ENCODE results near the gene GON4L.
"Not testable (repeated sequence)": the region's sequence is repeated elsewhere in the genome, so short reads cannot be mapped to it uniquely, and the experiment has no call there.

Gene GON4L

GRCh38 chr1:155871390-155871789 lies 14.4 kb upstream of the GON4L start:
- DNase-seq (ENCODE audit: low read depth in 2 of 2) = no peak

GRCh38 chr1:155867766-155868165 lies 10.8 kb upstream of the GON4L start:
- DNase-seq (ENCODE audit: low read depth in 2 of 2) = no peak

GRCh38 chr1:155864393-155864792 lies 7.4 kb upstream of the GON4L start:
- DNase-seq (ENCODE audit: low read depth in 2 of 2) = no peak

DNA sequence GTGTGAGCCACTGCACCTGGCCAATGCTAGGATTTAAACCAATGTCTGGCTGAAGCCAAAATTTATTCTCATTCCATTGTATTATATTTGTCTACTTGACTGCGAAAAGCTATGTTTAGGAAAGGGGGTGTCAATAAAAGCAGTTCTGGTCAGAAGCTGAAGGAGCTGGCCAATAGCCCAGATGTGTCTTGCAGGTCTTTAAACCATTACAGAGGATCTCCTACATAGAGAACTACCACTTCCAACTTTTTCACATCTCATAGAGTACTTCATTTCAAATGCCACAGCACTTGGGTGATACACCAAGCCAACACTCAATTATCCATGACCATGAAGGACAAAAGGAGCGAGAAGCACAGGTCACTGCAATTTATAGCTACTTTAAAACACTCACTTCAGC lies 4.9 kb upstream of the GON4L start:
- DNase-seq (ENCODE audit: low read depth in 2 of 2) = no peak

DNA sequence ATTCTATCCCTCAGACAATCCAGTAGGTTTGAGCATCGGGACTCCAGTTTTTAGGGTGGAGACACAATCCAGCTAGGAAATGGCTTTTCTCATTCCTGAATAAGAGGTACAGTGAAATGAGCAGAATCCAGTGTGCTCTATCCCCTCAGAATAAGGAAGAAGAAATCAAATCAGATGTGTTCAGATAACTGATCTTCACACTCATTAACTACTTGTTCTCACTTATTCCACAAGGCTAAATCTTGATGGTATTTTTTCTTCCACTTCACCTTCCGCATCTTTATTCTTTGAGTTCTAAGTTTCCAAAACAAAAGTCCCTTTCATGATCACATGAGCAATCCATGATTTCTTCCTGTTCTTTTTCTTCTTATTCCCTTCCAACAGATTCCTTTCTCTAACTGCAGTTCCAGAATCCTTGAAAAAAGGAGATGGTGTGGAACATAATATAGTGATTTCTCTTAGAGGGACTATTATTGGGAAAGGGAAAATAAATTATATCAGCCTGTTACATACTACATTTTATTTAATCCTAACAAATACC lies 4.0 kb upstream of the GON4L start:
- no peak for DNase-seq (ENCODE audit: low read depth in 2 of 2)

DNA sequence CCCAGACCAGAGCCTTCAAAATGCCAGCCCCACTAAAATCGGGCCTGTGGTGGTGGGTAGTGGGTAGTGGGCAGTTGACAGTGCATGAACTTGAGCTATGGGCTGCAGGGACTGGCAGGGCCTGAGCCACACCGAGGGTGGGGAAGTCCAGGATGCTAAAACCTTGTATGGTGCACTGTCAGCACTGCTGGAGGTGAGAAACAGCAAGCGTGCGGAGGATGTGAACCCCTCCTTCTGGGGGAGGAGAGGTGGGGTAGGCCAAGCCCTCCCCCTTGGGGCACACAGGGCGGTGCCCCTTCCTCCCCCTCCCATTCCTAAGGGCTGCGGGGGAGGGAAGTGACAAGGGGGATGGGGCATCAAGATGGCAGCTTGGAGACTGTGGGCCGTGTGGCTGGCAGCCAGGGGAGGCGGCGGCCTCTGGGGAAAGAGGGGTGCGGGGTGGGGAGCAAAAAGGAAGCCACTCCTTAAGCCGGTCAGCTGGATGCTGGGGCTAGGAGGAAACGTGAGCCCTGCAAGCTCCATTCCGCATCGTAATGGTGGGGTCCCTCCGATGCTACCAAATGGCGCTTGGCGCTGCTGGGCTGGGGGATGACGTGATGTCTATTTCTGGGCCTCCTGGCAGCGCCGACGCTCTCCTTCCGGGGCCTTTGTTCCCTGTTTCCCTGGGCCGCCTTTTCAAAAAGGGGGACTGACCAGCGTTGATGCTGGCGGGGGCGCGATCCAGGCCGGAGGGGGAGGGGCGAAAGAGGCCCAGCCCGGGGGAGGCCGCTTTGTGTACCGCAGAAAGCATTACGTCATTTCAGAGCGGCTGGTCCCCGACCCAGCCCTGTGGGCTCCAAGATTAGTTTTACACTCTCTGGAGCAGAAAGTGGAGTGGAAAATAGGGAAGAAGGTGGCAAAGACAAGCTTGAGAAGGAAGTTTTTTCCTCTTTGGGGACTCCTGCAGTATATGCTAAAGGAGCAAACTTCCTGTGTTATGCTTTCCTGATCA lies 3.2 kb upstream of the GON4L start:
- peak; percentile 35 to 55 for DNase-seq (ENCODE audit: low read depth in 2 of 2)

DNA sequence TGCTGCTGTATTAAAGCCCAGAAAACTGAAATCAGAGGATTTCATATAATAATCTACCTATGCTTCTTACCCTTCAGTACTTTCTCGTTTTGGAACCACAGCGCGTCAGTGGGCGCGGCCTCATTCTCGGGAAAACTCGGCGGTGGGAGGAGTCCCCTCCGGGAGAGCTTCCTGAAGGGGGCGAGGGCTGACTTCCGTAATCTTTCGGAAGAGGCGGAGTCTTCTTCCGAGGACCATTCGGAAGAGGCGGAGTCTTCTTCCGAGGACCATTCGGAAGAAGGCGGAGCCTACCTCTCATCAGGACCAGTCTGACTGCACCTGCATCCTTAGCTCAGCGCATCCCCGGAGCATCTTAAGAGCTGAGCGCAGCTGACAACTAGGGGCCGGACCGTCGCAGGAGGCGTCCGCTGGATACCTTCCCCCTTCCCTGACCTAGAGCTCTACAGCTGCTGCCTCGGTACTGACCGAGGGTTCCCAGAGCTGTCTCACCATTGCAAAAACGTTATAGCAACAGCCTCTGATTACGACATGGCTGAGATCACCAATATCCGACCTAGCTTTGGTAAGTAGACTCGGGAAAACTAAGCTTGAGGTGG lies 2.3 kb upstream of the GON4L start, which contains the start of gene SYT11:
Gene SYT11, plus strand, starts transcription at position 334 of the 596 bp plus-strand sequence. Its CDS starts 195 bp downstream, at position 529.
- DNase-seq (ENCODE audit: low read depth in 2 of 2) = peak; percentile 95

DNA sequence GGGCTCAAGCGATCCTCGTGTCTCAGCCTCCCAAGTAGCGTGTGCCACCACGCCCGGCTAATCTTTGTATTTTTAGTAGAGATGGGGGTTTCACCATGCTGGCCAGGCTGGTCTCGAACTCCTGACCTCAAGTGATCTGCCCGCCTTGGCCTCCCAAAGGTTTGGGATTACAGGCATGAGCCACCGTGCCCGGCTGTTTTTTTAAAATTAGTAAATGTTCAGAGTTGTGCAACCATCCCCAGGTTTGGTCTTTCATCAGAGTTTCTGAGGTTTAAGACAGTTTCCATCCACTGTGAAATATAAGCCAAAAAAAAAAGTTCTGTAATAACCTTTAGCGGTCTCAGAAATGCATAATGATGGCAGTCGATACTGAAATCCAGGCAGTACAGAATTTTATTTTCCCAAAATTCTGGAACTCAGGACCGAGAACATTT lies 1.8 kb upstream of the GON4L start:
- DNase-seq (ENCODE audit: low read depth in 2 of 2) = peak in 1 of 2 donors; percentile 22

- DNase-seq (ENCODE audit: low read depth in 2 of 2) = no peak
Measured at GRCh38 chr1:155856257-155856974, 598 bp downstream of the GON4L start.

- no peak for DNase-seq (ENCODE audit: low read depth in 2 of 2)
Measured at GRCh38 chr1:155850345-155850744, 6.7 kb downstream of the GON4L start.

- no peak for DNase-seq (ENCODE audit: low read depth in 2 of 2)
Measured at GRCh38 chr1:155847823-155848529, 9.0 kb downstream of the GON4L start.

GRCh38 chr1:155844860-155845421 lies 12.1 kb downstream of the GON4L start:
- no peak for DNase-seq (ENCODE audit: low read depth in 2 of 2)

DNA sequence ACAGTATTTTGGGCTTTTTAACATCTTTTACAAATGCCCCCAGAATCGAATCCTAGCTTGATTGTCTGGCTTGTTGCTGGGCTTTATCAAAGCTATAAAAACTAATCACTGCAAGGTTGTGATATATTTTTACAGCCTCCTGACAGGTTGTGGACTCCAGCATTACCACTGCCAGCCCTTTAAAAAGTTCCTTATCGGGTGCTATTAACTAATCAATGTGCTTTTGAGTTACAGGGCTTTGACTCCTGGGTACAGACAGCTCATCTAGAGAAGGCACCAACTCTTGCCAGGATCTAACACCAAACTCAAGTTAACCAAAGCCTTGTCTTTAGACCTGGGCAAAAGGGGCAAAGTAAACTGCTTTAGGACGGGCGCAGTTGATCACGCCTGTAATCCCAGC lies 16.6 kb downstream of the GON4L start:
- DNase-seq (ENCODE audit: low read depth in 2 of 2) = no peak

DNA sequence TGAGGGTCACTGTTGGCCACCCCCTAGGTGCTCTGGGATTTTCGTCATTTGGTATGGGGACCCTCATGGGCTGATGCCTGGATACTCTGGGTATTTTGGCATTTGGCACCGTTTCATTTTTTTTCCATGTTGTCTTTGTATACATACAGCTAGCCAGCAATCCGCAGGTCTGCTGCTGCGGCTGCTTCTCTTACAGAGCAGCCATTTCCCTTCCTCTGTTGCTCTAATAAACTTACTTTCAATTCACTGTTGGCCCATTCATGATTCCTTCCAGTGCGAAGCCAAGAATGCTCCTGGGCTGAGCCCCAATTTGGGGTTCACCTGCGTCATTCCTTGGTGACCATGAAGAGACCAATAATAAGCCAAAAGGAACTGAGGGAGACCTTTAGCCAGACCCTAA lies 21.5 kb downstream of the GON4L start:
- DNase-seq (ENCODE audit: low read depth in 2 of 2) = no peak

DNA sequence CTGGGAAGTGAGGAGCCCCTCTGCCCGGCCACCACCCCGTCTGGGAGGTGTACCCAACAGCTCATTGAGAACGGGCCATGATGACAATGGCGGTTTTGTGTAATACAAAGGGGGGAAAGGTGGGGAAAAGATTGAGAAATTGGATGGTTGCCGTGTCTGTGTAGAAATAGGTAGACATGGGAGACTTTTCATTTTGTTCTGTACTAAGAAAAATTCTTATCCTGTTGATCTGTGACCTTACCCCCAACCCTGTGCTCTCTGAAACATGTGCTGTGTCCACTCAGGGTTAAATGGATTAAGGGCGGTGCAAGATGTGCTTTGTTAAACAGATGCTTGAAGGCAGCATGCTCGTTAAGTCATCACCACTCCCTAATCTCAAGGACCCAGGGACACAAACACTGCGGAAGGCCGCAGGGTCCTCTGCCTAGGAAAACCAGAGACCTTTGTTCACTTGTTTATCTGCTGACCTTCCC lies 22.1 kb downstream of the GON4L start:
- DNase-seq (ENCODE audit: low read depth in 2 of 2) = not testable (repeated sequence)

DNA sequence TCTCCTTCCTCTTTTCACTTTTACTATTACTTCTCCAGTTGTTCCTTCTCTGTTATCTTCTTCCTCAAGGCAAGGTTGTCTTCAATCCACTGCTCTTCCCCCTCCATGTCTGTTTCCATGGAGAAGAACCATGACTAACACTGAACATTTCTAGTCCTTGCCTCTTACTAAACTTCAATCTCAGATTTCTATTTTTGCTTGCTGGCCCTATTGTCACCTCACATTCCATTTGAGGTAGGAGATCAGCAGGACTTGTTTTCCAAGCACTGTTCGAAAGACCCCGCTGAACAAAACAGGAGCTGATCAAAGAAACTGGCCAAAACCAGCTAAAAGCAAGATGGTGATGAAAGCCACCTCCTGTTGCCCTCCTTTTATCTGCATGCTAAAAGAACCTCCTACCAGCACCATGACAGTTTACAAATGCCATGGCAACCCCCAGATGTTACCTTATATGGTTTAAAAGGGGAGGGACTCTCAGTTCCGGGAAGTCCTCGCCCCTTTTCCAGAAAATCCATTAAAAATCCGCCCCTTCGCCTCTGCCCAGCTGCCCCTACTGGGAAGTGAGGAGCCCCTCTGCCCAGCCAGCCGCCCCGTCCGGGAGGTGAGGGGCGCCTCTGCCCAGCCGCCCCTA lies 22.6 kb downstream of the GON4L start:
- no peak for DNase-seq (ENCODE audit: low read depth in 2 of 2)

DNA sequence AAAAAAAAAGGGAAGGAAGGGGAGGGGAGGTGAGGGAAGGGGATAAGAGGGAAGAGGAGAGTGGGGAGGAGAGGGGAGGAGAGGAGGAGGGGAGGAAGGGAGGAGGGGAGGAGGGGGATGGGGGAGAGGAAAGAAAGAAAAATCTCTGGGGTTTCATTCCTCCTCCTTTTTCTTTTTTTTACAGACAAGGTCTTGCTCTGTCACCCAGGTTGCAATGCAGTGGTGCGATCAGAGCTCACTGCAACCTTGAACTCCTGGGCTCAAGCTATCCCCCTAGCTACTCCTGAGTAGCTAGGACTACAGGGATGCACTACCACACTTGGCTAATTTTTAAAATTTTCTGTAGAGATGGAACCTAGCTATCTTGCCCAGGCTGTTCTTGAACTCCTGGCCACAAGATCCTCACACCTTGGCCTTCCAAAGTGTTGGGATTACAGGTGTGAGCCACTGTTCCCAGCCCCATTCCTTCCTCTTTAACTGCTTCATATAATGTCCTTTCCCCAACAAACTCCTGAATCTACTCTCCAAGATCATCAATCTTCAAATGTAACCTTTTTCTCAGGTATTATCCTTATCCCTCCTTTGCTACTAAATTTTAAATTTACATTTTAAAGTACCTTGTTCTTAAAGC lies 23.2 kb downstream of the GON4L start:
- DNase-seq (ENCODE audit: low read depth in 2 of 2) = no peak

- DNase-seq (ENCODE audit: low read depth in 2 of 2) = no peak
Measured at GRCh38 chr1:155831279-155831976, 25.6 kb downstream of the GON4L start.

DNA sequence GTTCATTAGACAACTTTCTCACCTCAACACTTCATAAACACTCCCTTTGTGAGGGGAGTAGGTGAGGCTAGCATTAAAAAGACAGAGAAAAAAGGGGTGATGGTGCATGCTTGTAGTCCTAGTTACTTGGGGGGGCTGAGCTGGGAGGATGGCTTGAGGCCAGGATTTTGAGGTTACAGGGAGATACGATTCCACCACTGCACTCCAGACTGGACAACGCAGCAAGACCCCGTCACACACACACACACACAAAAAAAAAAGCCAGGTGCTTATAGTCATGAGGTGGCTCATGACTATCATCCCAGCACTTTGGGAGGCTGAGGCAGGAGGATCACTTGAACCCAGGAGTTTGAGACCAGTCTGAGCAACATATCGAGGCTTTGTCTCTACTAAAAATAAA lies 29.6 kb downstream of the GON4L start:
- DNase-seq (ENCODE audit: low read depth in 2 of 2) = no peak

All from stimulated activated CD4-positive, alpha-beta T cell treated with anti-CD3 and anti-CD28 coated beads, Interleukin-4, amount 100 ng/mL, for 48 hours (primary cell).